ENCODE results near the gene RGSL1.

The RGSL1 gene

DNA sequence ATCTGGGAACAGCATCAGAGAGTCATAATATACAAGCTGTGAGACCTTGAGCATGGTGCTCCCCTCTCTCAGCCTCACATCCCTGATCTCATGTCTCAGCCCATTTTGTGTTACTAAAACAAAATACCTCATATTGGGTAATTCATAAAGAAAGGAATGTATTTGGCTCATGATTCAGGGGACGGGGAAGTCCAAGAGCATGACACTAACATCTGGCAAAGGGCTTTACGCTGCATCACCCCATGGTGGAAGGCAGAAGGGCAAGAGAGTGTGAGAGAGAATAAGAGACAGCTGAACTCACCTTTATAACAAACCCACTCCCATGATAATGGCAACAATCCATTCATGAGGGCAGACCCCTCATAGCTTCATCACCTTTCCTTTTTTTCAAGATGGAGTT, 102.6 kb downstream of the RGSL1 start:
- no peak for DNase-seq

DNA sequence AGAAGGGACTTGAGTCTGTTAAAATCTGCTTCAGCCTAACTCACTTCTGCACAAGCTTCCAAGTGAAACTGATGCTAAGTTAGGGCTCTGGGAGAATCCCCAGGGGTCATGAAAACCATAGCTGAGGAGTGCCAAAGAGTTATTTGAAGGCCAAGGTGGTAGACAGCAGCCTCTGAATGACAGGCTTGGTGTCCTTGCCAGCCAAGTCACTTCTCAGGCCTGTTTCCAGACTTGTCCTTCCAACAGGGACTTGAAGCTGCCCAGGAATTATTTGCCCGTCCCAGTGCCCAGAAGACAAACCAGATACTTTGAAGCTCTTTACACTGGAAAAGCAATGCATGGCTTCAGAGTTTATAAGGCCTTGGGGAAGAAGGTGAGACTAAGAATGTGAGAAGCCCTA, 105.5 kb downstream of the RGSL1 start:
- no peak for DNase-seq

DNA sequence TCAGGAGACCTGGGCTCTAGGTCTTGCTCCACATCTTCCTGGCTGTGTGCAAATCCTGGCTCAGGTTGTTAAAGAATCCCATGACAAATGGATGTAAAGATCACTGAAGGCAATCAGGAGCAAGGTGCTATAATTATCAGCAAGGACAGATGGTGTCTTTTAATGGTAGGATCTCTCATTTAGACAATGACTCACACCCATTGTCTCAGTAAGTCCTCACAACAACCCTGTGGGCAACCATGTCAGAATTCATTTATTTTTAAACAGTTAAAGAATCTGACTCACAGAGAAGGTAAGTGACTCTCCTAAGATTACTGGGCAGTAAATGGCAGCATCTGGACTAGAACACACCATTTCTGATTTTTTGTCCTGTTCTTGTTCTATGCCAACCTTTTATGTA, 106.3 kb downstream of the RGSL1 start:
- DNase-seq = peak; percentile 31

DNA sequence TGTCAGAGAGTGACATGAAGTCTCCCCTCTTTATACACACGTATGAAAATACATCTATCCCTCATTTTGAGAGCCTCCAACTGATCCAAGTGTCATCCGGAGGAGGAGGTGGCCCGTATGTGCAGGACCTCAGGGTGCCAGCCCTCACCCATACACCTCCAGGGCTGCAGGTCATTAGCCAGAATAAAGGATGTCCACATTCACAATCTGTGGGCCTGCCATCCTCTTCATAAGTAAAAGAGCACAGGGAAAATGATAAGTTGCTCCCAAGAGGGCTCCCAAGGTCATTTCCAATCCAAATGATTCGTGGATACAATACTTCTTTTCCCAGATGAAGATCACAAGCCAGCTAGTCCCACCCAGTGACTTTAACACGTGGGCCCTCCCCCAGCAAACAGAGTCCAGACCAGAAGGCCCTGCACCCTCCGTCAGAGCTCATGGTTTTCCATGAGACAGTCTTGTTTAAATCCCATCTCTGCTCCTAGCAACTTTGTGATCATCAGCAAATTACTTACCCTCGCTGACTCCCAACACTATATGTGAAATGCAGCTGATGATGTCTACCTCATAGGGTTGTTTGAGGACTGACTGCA, 110.5 kb downstream of the RGSL1 start:
- DNase-seq = no peak

DNA sequence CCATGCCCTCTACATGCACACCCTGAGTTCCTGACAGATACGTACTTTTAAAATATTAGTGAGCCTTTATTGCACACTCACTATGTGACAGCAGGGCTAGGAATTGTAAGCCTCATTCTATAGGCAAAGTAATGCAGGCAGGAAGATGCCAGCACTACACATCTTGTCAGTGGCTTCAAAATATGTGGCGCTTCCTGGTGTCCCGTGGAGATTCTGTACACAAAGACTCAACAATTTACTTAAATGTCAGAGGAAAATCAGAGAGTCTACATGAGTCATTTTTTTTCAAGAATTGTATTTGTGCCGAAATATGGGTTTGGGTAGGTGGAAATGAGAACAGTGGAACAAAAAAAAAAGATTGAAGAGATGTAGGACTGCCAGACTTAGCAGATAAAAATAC, 111.5 kb downstream of the RGSL1 start:
- no peak for DNase-seq

DNA sequence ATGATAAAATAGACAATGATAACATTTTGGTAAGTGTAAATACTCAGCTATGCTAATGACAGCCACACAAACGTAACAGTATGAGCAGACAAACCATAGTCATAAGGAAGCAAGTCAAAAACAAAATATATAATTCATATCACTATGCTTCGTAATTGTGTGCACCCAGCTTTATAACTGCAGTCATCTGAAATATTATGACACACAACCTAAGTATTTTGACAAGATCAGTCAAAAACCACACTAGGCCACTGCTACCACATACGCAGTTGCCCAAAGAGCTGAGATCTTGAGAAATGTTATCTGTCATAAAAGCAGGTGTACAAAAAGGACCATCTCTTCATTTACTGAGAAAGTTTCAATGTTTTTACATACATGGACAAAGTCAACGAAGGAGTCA, 113.1 kb downstream of the RGSL1 start:
- DNase-seq = no peak

DNA sequence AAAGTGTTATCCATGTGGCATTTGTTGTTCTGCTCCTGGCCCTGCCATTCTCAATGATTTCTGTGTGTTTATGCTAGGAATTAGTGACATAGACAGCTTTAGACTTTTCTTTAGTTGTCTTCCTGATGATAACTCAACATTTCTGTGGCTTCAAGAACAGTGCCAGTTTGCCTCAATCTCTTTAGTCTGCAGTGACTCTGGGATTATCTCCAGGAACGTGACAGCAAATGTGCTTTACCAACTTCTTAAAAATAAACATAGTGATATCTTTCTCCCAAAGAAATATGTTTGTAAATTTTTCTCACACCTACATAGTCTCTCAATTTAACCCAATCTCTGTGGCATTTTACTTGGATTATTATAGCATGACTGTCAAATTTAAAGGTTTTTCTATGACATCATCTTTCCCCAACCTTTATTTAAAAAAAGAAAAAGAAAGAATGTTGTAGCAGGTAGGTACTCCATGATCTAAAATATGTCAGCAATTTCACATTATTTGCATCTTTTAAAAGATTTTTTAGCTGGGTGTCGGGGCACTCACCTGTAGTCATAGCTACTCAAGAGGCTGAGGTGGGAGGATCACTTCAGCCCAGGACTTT, 114.6 kb downstream of the RGSL1 start:
- DNase-seq = no peak

DNA sequence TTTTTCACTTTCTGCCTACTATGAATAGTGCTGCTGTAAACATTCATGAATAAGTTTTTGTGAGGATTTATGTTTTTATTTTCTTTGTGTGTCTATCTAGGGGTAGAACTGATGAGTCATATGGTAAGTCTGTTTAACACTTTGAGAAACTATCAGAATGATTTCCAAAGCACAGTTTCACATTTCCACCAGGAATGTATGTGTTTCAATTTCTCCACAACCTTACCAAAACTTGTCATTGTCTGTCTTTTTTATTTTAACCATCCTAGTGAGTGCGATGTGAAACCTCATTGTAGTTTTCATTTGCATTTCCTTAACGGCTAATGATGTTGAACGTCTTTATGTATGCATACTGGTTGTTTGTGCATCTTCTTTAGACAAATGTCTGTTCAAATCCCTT, 115.6 kb downstream of the RGSL1 start:
- DNase-seq = no peak

DNA sequence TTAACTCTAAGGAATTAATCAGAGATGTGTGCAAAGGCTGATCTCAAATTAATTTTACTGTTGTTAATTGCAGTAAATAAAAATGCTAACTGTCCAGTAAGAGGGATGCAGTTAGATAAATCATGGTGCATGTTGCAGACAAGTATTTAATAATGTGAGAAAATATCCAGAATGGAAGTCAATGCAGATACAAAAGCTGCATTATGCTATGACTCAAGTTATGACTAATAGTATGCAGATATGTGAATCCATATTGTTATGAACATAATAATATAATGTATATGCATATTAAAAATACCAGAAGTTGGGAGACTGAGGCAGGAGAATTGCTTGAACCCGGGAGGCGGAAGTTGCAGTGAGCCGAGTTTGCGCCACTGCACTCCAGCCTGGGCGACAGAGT, 117.7 kb downstream of the RGSL1 start:
- no peak for DNase-seq

DNA sequence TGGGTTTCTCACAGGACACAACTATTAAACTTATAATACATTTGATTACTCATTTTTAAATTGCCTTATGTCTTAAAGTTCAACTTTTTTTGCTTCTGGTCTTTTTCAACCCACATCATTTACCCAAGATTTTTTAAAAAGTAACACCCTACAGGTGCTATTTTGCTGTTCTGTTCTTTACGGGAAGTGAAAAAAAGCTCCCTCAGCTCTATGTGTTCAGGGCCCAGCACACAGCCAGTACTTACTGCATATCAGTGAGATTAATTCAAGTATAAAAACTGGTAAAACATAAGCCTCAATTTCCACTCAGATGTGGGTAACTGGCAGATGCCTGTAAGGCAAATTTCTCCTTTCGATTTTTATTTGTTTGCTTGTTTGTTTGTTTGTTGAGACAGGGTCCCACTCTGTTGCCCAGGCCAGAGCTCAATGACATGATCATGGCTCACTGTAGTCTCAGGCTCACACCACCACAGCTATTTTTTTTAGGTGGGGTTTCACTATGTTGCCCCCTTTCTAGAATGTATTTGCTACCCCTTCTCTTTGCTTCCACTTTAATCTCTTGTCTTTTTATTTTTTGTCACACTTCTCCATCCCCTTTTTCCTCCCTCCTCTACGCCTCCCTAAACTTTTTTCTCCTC, 118.8 kb downstream of the RGSL1 start:
- DNase-seq = no peak

DNA sequence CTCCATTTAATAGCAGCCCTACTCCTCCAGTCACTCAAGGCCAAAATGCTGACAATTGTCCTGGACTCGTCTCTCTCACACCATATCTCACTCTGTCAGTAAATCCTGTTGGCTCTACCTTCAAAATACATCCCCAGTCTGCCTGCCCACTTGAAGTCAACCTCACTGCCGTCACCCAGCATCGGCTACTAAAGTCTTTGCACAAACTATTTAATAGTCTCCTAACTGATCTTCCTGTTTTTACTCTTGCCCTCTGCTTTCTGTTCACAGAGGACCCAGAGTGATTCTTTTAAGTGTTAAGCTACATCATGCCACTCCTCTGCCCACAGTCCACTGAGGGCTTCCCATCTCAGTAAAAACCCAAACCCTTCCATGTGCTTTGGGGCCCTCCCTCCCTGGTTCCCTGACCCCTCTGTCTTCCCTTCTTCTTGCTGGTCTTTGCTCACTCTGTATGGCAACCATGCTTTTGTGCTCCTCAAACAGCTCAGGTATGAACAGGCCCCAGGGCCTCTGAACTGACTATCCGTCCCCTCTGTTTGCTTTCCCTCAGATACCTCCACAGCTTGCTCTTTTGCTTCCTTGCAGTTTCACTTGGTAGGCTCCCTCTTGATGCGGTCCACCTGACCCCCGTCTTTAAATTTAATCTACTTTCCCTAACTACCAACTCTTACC, 120.1 kb downstream of the RGSL1 start:
- DNase-seq = no peak

DNA sequence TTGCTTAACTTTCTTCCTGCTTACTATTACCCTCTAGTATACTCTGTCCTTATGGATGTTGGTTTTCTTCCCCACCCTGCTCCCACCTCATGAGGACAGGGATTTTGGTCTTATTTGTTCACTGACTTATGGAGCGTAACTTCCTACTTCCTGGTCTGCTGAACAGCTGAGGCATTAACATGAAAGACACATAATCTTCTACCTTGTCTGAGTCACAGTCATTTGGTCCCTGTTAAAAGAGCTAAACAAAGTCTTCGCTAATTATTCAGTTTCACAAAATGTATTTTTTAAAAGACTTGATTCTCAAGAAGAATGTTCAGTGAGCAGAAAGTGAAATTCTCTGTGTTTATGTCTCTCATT, 120.6 kb downstream of the RGSL1 start:
- DNase-seq = no peak

DNA sequence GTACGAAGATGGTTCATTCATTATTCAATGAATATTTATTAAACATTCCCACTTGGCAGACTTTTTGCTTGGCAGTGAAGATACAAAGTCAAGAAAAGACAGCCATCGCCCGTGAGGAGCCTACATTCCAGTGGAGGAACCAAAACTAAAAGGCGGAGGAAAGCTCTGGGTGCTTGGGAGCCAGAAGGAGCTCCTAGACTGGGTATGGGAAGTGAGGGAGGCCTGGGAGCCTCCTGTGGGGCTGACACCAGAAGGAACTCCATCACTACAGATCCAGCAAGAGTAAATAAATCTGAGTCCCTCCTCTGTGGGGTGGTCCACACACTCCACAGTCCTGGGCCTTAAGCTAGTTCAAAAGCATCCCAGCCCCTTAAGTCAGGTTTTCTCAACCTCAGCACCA, 124.2 kb downstream of the RGSL1 start:
- no peak for DNase-seq

DNA sequence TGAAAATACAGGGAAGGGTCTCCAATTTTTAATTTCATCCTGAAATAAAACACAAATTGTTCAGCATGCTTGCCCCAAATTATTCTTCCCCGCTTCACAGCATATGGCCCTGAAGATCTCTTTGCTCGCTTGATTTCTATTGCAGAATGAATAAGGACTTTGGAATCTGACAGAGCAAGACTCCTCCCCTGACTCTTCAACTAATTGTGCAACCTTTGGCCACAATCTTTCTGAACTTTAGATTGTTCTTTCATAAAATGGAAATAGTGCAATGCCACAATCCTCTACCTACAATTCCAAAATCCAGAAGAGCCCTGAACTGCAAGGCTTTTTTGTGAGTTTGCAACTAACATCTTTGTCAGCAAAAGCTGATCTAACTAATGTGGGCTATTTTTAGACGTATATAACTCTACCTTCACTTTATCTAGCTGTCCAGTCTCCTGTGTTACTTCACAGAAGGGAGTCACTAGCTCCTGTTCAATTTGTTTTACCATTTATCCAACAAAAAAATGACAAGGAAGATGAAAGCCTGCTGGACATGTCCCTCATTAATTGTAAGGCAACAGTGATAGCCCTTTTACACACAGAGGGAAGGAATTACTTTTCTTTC, 125.7 kb downstream of the RGSL1 start:
- DNase-seq = no peak

DNA sequence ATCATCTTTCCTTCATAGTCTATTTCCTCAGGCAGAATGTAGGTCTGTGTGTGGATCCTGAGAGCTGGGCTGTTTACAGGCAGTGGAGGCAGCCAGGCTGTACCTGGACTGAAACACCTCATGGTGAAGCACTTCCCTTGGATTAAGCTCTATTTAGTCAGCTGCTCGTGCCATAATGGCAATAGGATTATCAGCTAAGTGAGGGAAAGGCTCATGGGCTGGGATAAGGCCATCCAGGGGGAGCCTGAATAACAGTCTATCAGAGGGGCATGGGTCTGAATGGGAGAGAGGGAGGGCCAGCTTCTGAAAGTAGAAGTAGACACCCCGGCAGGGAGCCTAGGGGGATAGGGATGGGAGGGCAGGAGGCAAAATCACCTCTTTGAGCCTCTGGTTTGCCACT, 130.8 kb downstream of the RGSL1 start:
- peak; percentile 99 for DNase-seq

DNA sequence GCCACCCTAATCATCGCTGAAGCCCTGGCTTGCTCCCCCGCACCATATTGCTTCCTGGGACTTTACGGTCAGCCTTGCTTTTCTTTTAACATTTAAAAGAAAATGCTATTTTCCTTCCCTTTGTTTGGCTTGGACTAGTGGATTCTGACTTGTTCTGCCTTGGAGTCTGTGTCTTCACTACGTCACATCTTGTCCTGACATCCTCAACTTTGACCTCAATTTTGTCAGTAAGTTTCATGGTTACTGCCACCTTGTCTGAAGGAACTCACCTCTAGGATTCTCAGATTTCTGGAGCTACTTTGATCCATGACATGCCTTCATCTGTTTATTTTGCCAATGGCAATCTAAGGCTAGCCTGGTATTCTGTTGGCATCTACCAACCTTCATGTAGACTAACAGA, 134.8 kb downstream of the RGSL1 start:
- DNase-seq = no peak

DNA sequence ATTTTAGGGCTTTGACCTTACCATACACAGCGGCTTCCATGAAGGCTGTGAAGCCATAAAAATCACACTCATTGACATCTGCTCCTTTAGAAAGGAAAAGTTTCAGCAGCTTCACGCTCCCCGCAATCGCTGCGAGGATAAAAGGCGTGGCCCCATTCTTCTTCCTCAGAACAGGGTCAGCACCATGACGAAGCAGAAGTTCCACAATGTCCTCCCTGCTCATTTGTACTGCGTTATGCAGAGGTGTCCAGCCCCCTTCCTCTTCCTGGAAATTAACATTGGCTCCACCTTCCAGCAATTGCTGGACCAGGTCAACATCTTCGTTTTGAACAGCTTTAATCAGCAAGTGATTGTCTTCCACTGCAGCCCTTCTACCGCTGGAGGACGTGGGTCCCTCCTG, 136.4 kb downstream of the RGSL1 start:
- no peak for DNase-seq

DNA sequence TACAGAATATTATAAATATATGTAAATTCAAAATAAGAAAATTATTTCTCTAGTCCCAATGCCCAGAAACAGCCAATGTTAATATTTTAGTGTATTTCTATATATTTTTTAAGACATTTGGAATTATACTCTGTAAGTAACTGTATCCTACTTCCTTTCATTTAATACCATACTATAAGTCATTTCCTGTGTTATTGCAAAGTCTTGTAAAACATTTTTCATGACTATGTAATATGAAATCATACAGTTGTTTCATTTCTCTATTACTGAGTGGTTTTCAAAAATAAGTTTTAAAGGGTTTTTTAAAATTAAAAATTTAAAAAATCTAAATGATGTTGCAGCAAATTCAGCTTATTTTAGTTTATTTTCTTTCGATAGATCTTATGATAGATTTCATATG, 137.1 kb downstream of the RGSL1 start:
- DNase-seq = no peak

DNA sequence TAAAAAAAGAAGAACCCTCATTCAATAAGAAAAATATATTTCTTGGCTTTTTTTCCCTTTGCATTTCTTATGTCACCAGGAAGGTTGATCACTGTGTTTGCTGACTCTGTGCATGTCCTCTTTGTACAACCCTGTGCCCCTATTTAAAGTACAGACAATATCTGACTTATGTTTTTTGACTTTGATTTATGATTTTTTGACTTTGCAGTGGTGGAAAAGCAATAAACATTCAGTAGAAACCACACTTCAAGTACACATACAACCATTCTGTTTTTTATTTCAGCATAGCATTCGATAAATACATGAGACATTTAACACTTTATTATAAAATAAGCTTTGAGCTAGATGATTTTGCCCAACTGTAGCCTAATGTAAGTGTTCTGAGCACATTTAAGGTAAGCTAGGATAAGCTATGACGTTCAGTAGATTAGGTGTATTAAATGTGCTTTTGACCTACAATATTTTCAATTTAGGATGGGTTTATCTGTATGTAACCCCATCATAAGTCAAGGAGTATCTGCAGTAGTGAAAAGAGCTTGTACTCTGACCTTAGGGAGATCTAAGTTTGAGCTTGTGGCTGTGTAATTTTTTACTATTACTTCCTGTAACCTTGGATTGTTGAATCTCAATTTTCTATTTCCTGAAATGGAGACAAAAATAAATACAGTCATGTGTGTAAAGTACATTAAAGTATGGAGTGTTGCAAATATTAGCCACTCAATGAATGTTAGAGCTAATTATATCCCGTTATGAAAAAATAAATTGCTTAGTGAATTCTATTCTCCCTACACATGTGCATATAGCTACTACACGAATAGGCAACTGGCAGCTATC, 137.9 kb downstream of the RGSL1 start:
- DNase-seq = no peak

DNA sequence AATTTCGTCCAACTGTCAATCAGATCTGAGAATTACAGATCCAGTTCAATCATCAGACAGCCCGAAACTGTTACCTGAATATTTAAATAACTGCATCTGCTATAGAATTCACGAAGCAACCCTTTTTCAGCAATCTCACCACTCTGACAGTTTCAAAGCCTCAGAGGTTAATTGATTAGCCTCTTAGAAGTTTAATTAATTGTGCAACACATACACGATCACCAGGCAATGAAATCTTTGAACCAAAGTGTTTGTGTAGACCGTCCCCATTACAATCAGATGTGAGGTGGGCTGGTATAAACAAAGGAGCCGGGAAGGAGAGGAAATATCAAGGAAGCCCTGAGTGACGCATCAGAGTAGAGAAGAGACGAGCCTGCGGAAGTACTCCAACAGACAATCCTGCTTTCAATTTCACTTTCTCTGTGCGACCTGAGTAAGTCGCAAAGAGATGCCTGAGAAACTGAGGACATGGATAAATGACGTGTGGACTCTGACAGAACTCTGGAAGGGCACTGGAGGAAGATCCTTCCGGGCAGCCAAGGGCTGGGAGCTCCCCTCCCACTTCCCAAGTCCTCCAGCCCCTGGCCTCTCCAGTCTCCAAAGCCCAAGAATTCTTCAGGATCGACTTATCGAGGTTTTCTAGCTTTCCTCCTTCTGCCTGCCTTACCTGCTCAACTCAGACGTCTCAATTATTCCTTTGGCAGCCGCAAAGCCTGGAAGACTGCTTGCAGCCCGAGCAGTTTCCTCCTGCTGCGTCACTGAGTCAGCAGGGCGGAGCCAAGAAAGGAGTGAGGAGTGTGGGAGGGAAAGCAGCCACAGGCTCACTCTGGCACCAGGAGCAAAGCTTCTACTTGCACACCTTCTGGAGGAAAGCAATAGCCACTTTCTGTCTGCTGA, 138.8 kb downstream of the RGSL1 start, which contains the start of gene RNASEL:
TSS of gene RNASEL (minus strand) at position 757 of the 897 bp plus-strand sequence. CDS start 2,450 bp downstream, outside the sequence.
- peak; percentile 79 for DNase-seq

DNA sequence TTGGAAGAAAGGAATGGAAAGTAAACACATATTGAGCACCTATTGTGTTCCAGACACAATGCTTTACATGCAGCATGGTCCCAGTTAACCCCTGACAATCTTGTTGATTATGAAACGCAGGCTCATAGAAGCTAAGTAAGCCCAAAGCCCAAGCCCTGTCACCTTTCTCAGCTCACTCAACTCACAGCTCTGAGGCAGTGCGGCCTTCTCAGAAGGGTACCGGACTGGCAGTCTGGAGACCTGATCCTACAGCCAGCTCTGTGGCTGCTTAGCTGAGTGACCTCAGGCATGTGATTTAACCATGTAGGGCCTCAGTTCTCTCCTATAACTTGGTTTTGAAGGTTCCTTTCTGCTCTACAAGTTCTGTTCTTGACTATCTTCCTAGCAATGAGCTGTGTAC, 139.6 kb downstream of the RGSL1 start:
- DNase-seq = no peak

DNA sequence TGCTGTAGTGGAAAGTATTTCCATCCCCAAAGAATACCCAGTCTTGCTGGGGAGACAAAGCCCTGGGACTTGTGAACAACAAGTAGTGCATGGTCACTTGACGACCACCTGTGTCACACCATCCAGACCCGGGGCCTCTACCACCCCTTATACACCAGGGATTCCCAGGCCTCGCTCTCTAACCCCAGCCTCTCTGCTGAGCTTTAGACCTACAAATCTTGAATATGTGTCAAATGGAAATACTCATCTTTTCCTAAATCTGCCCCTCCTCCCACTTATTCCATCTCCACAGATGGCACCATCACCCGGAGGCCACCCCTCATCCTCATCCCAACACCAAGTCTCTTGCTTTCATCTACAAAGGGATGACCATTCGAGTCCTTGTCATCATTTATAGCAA, 140.0 kb downstream of the RGSL1 start:
- no peak for DNase-seq

All from NCI-H82 (cell line).